Smooth muscle cell of the pulmonary artery (primary cell): ENCODE measurements around the gene RILPL1. TPM values are rescaled to one million over a fixed set of nuclear protein-coding genes. Genes with fewer than 3 reads are reported as not detected.

ENCODE experiments used
- total RNA-seq: library from RNA; depleted of rRNA; stranded (reverse); fragments of >200 nt; gene quantifications from 2 replicates; pipeline ENCODE4 v1.2.3, GENCODE V29; 2014

The RILPL1 gene, protein sequence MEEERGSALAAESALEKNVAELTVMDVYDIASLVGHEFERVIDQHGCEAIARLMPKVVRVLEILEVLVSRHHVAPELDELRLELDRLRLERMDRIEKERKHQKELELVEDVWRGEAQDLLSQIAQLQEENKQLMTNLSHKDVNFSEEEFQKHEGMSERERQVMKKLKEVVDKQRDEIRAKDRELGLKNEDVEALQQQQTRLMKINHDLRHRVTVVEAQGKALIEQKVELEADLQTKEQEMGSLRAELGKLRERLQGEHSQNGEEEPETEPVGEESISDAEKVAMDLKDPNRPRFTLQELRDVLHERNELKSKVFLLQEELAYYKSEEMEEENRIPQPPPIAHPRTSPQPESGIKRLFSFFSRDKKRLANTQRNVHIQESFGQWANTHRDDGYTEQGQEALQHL
- 10.8 and 17.1 TPM in 2 replicates for total RNA-seq

DNA sequence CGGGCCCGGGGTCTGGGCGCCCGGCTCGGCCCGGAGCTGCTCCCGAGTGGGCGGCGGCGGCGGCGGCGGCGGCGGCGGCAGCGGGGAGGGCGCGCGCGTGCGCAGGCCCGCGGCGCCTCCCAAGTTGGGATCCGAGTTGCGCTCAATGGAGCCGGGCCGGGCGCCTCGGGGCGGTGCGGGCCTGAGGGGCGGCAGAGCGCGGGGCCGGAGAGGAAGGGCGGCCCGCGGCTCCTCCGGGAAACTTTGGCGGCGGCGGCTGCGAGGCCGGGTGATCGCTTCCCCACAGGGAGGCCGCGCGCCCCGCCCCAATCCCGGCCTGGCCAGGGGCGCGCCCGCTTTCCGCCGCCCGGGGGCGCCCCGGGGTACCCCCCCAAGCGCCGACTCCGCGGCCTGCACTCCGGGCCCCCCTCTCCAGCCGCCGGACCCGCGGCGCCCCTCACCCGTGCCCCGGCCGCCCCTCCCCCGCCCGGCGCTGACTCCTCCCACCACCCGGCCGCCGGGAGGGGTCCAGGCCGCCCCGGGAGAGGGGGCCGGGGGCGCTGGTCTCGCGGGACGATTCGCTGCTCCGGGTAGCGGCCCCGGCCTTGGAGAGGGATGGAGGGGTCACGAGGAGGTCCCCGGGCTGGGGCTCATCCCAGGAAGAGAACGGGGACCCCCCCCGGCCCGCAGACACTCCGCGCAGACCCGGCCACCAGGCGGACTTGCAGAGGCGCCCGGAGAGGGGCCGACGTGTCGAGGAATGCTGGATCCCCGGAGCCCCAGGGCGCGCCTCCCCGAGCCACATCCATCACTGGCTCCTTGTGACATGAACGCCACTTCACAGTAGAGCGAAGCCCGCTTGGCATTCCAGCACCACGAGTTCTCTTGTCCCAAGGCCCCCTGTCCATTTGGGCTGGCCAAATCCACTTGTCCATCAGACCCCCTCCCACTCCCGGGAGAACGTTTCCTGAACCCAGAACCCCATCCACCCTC lies at the start of gene RILPL1:
RILPL1 (minus strand) TSS at position 48 of the 972 bp plus-strand sequence. CDS start 237 bp downstream, outside the sequence.

DNA sequence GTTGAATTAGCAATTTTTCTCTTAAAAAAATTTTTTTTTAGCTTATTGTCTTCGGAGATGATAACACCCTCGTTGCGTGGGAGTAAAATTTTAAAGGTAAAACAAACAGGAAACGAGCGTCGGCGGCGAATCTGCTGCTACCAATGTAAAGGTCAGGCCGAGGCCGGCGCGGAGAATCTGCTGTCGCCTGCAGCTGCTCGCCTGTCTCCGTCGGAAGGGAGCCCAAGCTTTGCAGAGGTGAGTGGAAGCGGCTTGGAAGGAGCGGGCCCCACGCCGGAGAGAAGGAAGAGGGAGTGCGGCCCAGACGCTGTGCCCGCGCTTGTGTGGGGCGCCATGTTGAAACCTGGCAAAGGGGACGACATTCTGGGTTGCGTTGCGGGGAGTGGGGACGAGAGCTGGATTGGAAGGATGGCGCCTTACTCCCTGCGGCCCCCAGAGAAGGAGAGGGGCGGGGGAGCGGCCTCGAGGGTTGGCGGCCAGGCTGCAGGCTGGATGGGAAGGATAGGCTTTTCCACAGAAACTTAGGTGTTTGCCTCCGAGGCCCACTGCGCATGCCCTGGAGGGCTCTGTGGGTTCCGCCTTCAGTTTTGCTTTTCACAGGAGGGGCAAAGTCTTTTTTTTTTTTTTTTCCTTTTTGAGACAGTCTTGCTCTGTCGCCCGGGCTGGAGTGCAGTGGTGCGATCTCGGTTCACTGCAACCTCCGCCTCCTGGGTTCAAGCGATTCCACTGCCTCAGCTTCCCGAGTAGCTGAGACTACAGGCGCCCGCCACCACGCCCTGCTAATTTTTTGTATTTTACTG lies 75.3 kb downstream of the RILPL1 start, which contains the start of gene SNRNP35:
SNRNP35 (plus strand) TSS at position 160 of the 800 bp plus-strand sequence. CDS start 7,402 bp downstream, outside the sequence.

DNA sequence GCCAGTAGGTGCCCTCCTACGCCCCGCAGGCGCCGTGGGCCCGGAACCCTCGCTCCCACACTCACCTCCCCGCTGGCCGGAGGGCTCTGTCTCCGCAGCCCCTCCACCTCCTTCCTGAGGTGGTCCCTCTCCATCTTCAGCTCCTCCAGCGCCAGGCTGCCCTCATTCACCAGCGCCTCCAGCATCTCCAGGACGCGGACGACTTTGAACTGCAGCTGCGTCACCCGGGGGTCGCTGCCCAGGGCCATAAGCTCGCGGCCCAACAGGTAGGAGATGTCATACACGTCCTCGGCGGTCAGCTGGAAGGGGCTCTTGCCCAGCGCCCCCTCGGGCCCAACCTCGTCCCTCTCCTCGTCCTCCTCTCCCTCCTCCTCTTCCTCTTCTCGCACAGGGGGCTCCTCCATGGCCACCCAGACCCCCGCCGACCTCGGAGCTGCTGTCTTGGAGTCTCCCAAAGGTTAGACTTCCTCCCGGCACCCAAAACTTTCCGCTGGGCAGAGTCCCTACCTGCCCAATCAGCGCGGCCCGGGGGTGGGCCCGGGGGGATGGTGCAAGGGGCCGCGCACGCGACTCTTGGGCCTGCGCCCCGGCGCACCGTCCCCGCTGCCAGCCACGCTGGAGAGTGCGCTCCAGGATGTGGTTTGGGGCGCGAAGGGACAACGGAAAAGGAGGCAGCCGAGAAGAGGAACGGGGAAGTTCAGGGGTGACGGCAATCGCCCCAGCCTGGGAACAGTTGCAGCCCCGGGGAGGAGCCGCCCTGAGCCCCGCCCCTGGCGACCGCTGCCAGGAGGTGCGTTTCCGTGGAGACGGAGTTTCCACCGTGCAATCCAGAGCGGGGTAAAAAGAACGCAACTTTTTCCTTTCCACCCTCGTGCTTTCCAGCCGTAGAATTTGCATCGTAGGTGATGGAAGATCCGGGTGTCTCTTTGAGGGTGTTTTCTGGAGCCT lies 97.2 kb downstream of the RILPL1 start, which contains the start of gene RILPL2:
RILPL2 (minus strand) TSS at position 668 of the 948 bp plus-strand sequence; CDS start at position 404, 264 bp downstream.

Other genes with a start within 250 kb of the RILPL1 start
- gene SBNO1, start 168.9 kb downstream of the RILPL1 start, total RNA-seq, result 33.0 and 34.3 TPM in 2 replicates
- gene KMT5A, start 149.6 kb downstream of the RILPL1 start, total RNA-seq, result 40.9 and 49.0 TPM in 2 replicates
- gene RILPL2, start 97.0 kb downstream of the RILPL1 start, total RNA-seq, result 4.6 and 7.9 TPM in 2 replicates
- 12.2 and 16.6 TPM in 2 replicates for gene SNRNP35, start 75.6 kb downstream of the RILPL1 start, total RNA-seq
- gene TMED2, start 50.8 kb upstream of the RILPL1 start, total RNA-seq, result 332 and 461 TPM in 2 replicates
- gene DDX55, start 68.4 kb upstream of the RILPL1 start, total RNA-seq, result 12.3 and 17.1 TPM in 2 replicates
- 26.4 and 32.7 TPM in 2 replicates for gene EIF2B1, start 100.0 kb upstream of the RILPL1 start, total RNA-seq
- gene GTF2H3, start 100.1 kb upstream of the RILPL1 start, total RNA-seq, result 29.8 and 35.6 TPM in 2 replicates
- 9.2 and 12.9 TPM in 2 replicates for gene TCTN2, start 137.4 kb upstream of the RILPL1 start, total RNA-seq
- 19.7 and 27.1 TPM in 2 replicates for gene ATP6V0A2, start 178.6 kb upstream of the RILPL1 start, total RNA-seq
- gene DNAH10, start 228.6 kb upstream of the RILPL1 start, total RNA-seq, result 0.13 and 0.46 TPM in 2 replicates